GDM1 (cell line): ENCODE measurements around the gene PHF21B.
"Not testable (repeated sequence)": the region's sequence is repeated elsewhere in the genome, so short reads cannot be mapped to it uniquely, and the experiment has no call there.

ENCODE experiments used
- DNase-seq: peaks from one replicate; lab custom pipeline; 2025; lab: John Stamatoyannopoulos, UW

The PHF21B gene

GRCh38 chr22:44917372-44918165 is 92.2 kb downstream of the PHF21B start:
- no peak for DNase-seq

GRCh38 chr22:44916281-44917231 is 93.2 kb downstream of the PHF21B start:
- no peak for DNase-seq

- DNase-seq, result no peak
Measured at GRCh38 chr22:44915441-44915840, 94.4 kb downstream of the PHF21B start.

- DNase-seq, result no peak
Measured at GRCh38 chr22:44914026-44914721, 95.6 kb downstream of the PHF21B start.

GRCh38 chr22:44913198-44913983 is 96.4 kb downstream of the PHF21B start:
- no peak for DNase-seq

- DNase-seq, result no peak
Measured at GRCh38 chr22:44909241-44909640, 100.6 kb downstream of the PHF21B start.

GRCh38 chr22:44907765-44908737 is 101.8 kb downstream of the PHF21B start:
- DNase-seq, result no peak

GRCh38 chr22:44906999-44907644 is 102.7 kb downstream of the PHF21B start:
- DNase-seq, result no peak

- no peak for DNase-seq
Measured at GRCh38 chr22:44906248-44906936, 103.4 kb downstream of the PHF21B start.

- DNase-seq, result not testable (repeated sequence)
Measured at GRCh38 chr22:44904492-44905152, 105.2 kb downstream of the PHF21B start.

GRCh38 chr22:44903164-44903563 is 106.6 kb downstream of the PHF21B start:
- not testable (repeated sequence) for DNase-seq

- no peak for DNase-seq
Measured at GRCh38 chr22:44901301-44901700, 108.5 kb downstream of the PHF21B start.

GRCh38 chr22:44898236-44898635 is 111.6 kb downstream of the PHF21B start:
- no peak for DNase-seq

GRCh38 chr22:44895296-44896055 is 114.3 kb downstream of the PHF21B start:
- DNase-seq, result no peak

GRCh38 chr22:44894782-44895181 is 115.0 kb downstream of the PHF21B start:
- no peak for DNase-seq

GRCh38 chr22:44894321-44894720 is 115.5 kb downstream of the PHF21B start:
- no peak for DNase-seq

- DNase-seq, result no peak
Measured at GRCh38 chr22:44893731-44894080, 116.1 kb downstream of the PHF21B start.
